HG02623 (cell line): ENCODE results near the gene ZDHHC22.
"Not testable (repeated sequence)": the region's sequence is repeated elsewhere in the genome, so short reads cannot be mapped to it uniquely, and the experiment has no call there.

Experiments
- ATAC-seq: cut with Tn5 transposase; IDR thresholded peaks from one replicate; pipeline ENCODE4 v1.9.1; 2021; ENCODE audit warnings: moderate library complexity; ENCODE audit not compliant: unreplicated experiment

The ZDHHC22 gene

GRCh38 chr14:77141214-77142004 is at the start of gene ZDHHC22:
ZDHHC22 (minus strand) TSS chr14:77141791; CDS start chr14:77139738, 2,053 bp downstream.
- no peak for ATAC-seq

GRCh38 chr14:77190977-77191376 is 49.4 kb upstream of the ZDHHC22 start:
- ATAC-seq = no peak

GRCh38 chr14:77189479-77189878 is 47.9 kb upstream of the ZDHHC22 start:
- no peak for ATAC-seq

GRCh38 chr14:77187649-77188012 is 46.0 kb upstream of the ZDHHC22 start:
- no peak for ATAC-seq

GRCh38 chr14:77186911-77187648 is 45.5 kb upstream of the ZDHHC22 start:
- ATAC-seq = no peak

GRCh38 chr14:77185093-77185465 is 43.5 kb upstream of the ZDHHC22 start:
- no peak for ATAC-seq

GRCh38 chr14:77184396-77185092 is 43.0 kb upstream of the ZDHHC22 start:
- ATAC-seq = no peak

- no peak for ATAC-seq
Observed at GRCh38 chr14:77183896-77184295, 42.3 kb upstream of the ZDHHC22 start.

GRCh38 chr14:77181603-77182437 is 40.2 kb upstream of the ZDHHC22 start, which contains the start of gene TMEM63C:
TMEM63C (plus strand) TSS chr14:77181798; CDS start chr14:77218814, 37,016 bp downstream.
- ATAC-seq = no peak

- no peak for ATAC-seq
Observed at GRCh38 chr14:77180726-77181602, 39.4 kb upstream of the ZDHHC22 start.

- no peak for ATAC-seq
Observed at GRCh38 chr14:77178656-77179055, 37.1 kb upstream of the ZDHHC22 start.

- no peak for ATAC-seq
Observed at GRCh38 chr14:77177702-77178101, 36.1 kb upstream of the ZDHHC22 start.

GRCh38 chr14:77175843-77176242 is 34.3 kb upstream of the ZDHHC22 start:
- no peak for ATAC-seq

GRCh38 chr14:77173911-77174617 is 32.5 kb upstream of the ZDHHC22 start:
- not testable (repeated sequence) for ATAC-seq

- no peak for ATAC-seq
Observed at GRCh38 chr14:77172916-77173315, 31.3 kb upstream of the ZDHHC22 start.

- ATAC-seq = no peak
Observed at GRCh38 chr14:77170045-77170444, 28.5 kb upstream of the ZDHHC22 start.

- ATAC-seq = no peak
Observed at GRCh38 chr14:77161011-77161410, 19.4 kb upstream of the ZDHHC22 start.

- no peak for ATAC-seq
Observed at GRCh38 chr14:77158882-77159255, 17.3 kb upstream of the ZDHHC22 start.
